Measurements from ENCODE around the gene LGALS7. TPM values are rescaled to one million over a fixed set of nuclear protein-coding genes. Genes with fewer than 3 reads are reported as not detected.

The LGALS7 gene
- total RNA-seq, 1 experiment from 2014 or later = 2.1 TPM

GRCh38 chr19:38731654-38732301, 41.5 kb downstream of the LGALS7 start:
- DNase-seq = peak; percentile 60 to 86
- no peak for TF ChIP-seq CTCF (conservative IDR thresholded peaks at IDR 0.05)
- no peak for TF ChIP-seq EZH2 (IDR thresholded peaks at IDR 0.05; ENCODE audit: low read depth)
- Histone ChIP-seq H3K36me3 (ENCODE audit: low read depth) (peaks cover 5% of the 10 kb centered on the region; the same call in 1 of the 2 replicates), H2AFZ (no peak overlapping the region), H3K4me1 (replicated peaks; ENCODE audit: insufficient read depth) (peaks cover 41% of the 10 kb centered on the region), H3K9me2 (ENCODE audit: insufficient read depth) (no peaks in the 10 kb centered on the region), H3K27ac (peak overlapping the region; percentile 58), H4K20me1 (ENCODE audit: insufficient read depth) (no peaks in the 10 kb centered on the region), H3K27me3 (ENCODE audit: insufficient read depth, low read depth) (no peaks in the 10 kb centered on the region), H3K79me2 (ENCODE audit: low read depth) (peaks cover 22% of the 10 kb centered on the region), H3K4me3 (no peak overlapping the region), H3K9me3 (ENCODE audit: insufficient read depth, low read depth) (no peaks in the 10 kb centered on the region), H3F3A (ENCODE audit: insufficient read depth, low read depth) (peaks cover 70% of the 10 kb centered on the region), H3K4me2 (peak overlapping the region; percentile 12; the same call in 1 of the 2 replicates)
- POLR2A ChIA-PET (ENCODE audit: unreplicated experiment) = no interaction called here
- CTCF ChIA-PET = interaction anchor here (0.6 kb wide), 1 partner anchor 9 kb away, joined by 10 read pairs; no protein-coding TSS in a partner anchor
- intact Hi-C loops (cut with micrococcal nuclease; ENCODE audit: unreplicated experiment) = loop anchor here (2.0 to 10.0 kb wide), 4 partner anchors 74 to 217 kb away; partner anchors contain the start of genes MRPS12 and SARS2
- BruUV-seq (replicated peaks) = no TSS peak

- peaks cover 22% of the 10 kb centered on the region for H3K79me2 ChIP-seq (ENCODE audit: low read depth)
- no peak for TF ChIP-seq CTCF (conservative IDR thresholded peaks at IDR 0.05)
- no peak for TF ChIP-seq EZH2 (IDR thresholded peaks at IDR 0.05; ENCODE audit: low read depth)
- H3K4me3 ChIP-seq = no peak overlapping the region
- H3K9me3 ChIP-seq (ENCODE audit: insufficient read depth, low read depth) = no peaks in the 10 kb centered on the region
- CTCF ChIA-PET = interaction anchor here (0.6 kb wide), 1 partner anchor 8 kb away, joined by 10 read pairs; no protein-coding TSS in a partner anchor
- POLR2A ChIA-PET (ENCODE audit: unreplicated experiment) = interaction anchor here (0.5 to 1.1 kb wide), 2 partner anchors 40 to 107 kb away, joined by 3 read pairs; no protein-coding TSS in a partner anchor
- H3K4me1 ChIP-seq (replicated peaks; ENCODE audit: insufficient read depth) = peaks cover 41% of the 10 kb centered on the region
- no peaks in the 10 kb centered on the region for H4K20me1 ChIP-seq (ENCODE audit: insufficient read depth)
- H3K27me3 ChIP-seq (ENCODE audit: insufficient read depth, low read depth) = no peaks in the 10 kb centered on the region
- BruUV-seq (replicated peaks) = TSS peak; percentile 3
- H3K4me2 ChIP-seq = peak overlapping the region; percentile 12; the same call in 1 of the 2 replicates
- no peaks in the 10 kb centered on the region for H3K9me2 ChIP-seq (ENCODE audit: insufficient read depth)
- no peak for DNase-seq
- peak overlapping the region; percentile 58 for H3K27ac ChIP-seq
- peaks cover 5% of the 10 kb centered on the region; the same call in 1 of the 2 replicates for H3K36me3 ChIP-seq (ENCODE audit: low read depth)
- H2AFZ ChIP-seq = no peak overlapping the region
- intact Hi-C loops (cut with micrococcal nuclease; ENCODE audit: unreplicated experiment) = loop anchor here (5.0 to 10.0 kb wide), 3 partner anchors 74 to 216 kb away; partner anchors contain the start of genes MRPS12 and SARS2
- H3F3A ChIP-seq (ENCODE audit: insufficient read depth, low read depth) = peaks cover 79% of the 10 kb centered on the region
Observed at GRCh38 chr19:38730731-38731589, 42.4 kb downstream of the LGALS7 start.

- Histone ChIP-seq H3K9me2 (ENCODE audit: insufficient read depth) (no peaks in the 10 kb centered on the region), H4K20me1 (ENCODE audit: insufficient read depth) (no peaks in the 10 kb centered on the region), H3F3A (ENCODE audit: insufficient read depth, low read depth) (peaks cover 84% of the 10 kb centered on the region), H3K27me3 (ENCODE audit: insufficient read depth, low read depth) (no peaks in the 10 kb centered on the region), H3K79me2 (ENCODE audit: low read depth) (peaks cover 22% of the 10 kb centered on the region), H3K4me3 (no peak overlapping the region), H3K4me1 (replicated peaks; ENCODE audit: insufficient read depth) (peaks cover 41% of the 10 kb centered on the region), H3K4me2 (no peak overlapping the region), H3K9me3 (ENCODE audit: insufficient read depth, low read depth) (no peaks in the 10 kb centered on the region), H3K36me3 (ENCODE audit: low read depth) (peaks cover 10% of the 10 kb centered on the region; the same call in 1 of the 2 replicates), H2AFZ (no peak overlapping the region), H3K27ac (peak overlapping the region; percentile 58)
- DNase-seq = no peak
- no TSS peak for BruUV-seq (replicated peaks)
- POLR2A ChIA-PET (ENCODE audit: unreplicated experiment) = interaction anchor here (0.5 to 1.1 kb wide), 2 partner anchors 39 to 107 kb away, joined by 3 read pairs; no protein-coding TSS in a partner anchor
- CTCF ChIA-PET = interaction anchor here (0.6 kb wide), 1 partner anchor 12 kb away, joined by 3 read pairs; no protein-coding TSS in a partner anchor
- no peak for TF ChIP-seq EZH2 (IDR thresholded peaks at IDR 0.05; ENCODE audit: low read depth)
- TF ChIP-seq CTCF (conservative IDR thresholded peaks at IDR 0.05) = no peak
- intact Hi-C loops (cut with micrococcal nuclease; ENCODE audit: unreplicated experiment) = loop anchor here (5.0 to 10.0 kb wide), 3 partner anchors 73 to 216 kb away; partner anchors contain the start of genes MRPS12 and SARS2
Observed at GRCh38 chr19:38730470-38730730, 42.9 kb downstream of the LGALS7 start.
